ENCODE results near the gene TOPBP1. TPM values are rescaled to one million over a fixed set of nuclear protein-coding genes. Genes with fewer than 3 reads are reported as not detected.

The TOPBP1 gene
- total RNA-seq, 2 donors from 2014 or later = 20.4 to 22.1 TPM

Other genes with a start within 250 kb of the TOPBP1 start
- gene CDV3, start 88.3 kb downstream of the TOPBP1 start, total RNA-seq = 100 to 1,000 TPM; 137 to 143 TPM
- gene TF, start 84.5 kb upstream of the TOPBP1 start, total RNA-seq = 1 to 10 TPM in 1 of 2 donors, under 1 TPM in 1; 0.85 to 2.6 TPM
- 10 to 100 TPM; 35.6 to 39.3 TPM for gene SRPRB, start 143.9 kb upstream of the TOPBP1 start, total RNA-seq
- gene RAB6B, start 233.9 kb upstream of the TOPBP1 start, total RNA-seq = 1 to 10 TPM; 3.3 to 8.3 TPM